GM23338 (cell line): Measurements from ENCODE around the gene MARK3. TPM values are rescaled to one million over a fixed set of nuclear protein-coding genes. Genes with fewer than 3 reads are reported as not detected.

Experiments used
- ATAC-seq: fragments of 200-7000 bp; cut with Tn5 transposase; 3 replicates; pipeline ENCODE4 v1.9.1; 2020
- DNase-seq: peaks from one replicate; pipeline ENCODE4 v3.0.0-alpha.2; 2015; ENCODE audit warnings: low spot score
- H2AFZ ChIP-seq: fragments of 200-600 bp; sonication (generic); 2 replicates; pipeline ENCODE4 v1.8.0; 2016; ENCODE audit warnings: antibody characterized with exemption, mild to moderate bottlenecking, moderate library complexity
- H3F3A ChIP-seq: fragments of 200-600 bp; sonication (generic); replicated peaks from 2 replicates; pipeline ENCODE4 v1.8.0; 2017; ENCODE audit warnings: antibody characterized with exemption, mixed run types, low read depth
- H3K27ac ChIP-seq: fragments of 200-600 bp; sonication (generic); 2 replicates; pipeline ENCODE4 v1.6.1; 2016; ENCODE audit warnings: low read depth
- H3K27me3 ChIP-seq: fragments of 200-600 bp; sonication (generic); 2 replicates; pipeline ENCODE4 v1.8.0; 2016; ENCODE audit warnings: mild to moderate bottlenecking, mixed run types, moderate library complexity; ENCODE audit not compliant: insufficient read depth
- H3K36me3 ChIP-seq: fragments of 200-600 bp; sonication (generic); 2 replicates; pipeline ENCODE4 v1.8.0; 2016; ENCODE audit warnings: mild to moderate bottlenecking; ENCODE audit not compliant: insufficient read depth
- H3K4me1 ChIP-seq: fragments of 200-600 bp; sonication (generic); 2 replicates; pipeline ENCODE4 v1.8.0; 2016; ENCODE audit warnings: mild to moderate bottlenecking, moderate library complexity; ENCODE audit not compliant: insufficient read depth
- H3K4me2 ChIP-seq: fragments of 200-600 bp; sonication (generic); 2 replicates; pipeline ENCODE4 v1.7.1; 2017; ENCODE audit warnings: mixed run types
- H3K4me3 ChIP-seq: fragments of 200-600 bp; sonication (generic); 2 replicates; pipeline ENCODE4 v1.6.1; 2016; ENCODE audit warnings: mixed run types
- H3K79me2 ChIP-seq: fragments of 200-600 bp; sonication (generic); replicated peaks from 2 replicates; pipeline ENCODE4 v1.8.0; 2017; ENCODE audit warnings: mild to moderate bottlenecking; ENCODE audit not compliant: insufficient read depth
- H3K9me2 ChIP-seq: fragments of 200-600 bp; sonication (generic); 2 replicates; pipeline ENCODE4 v1.8.0; 2017; ENCODE audit not compliant: insufficient read depth
- H4K20me1 ChIP-seq: fragments of 200-600 bp; sonication (generic); replicated peaks from 2 replicates; pipeline ENCODE4 v1.8.0; 2017; ENCODE audit warnings: mild to moderate bottlenecking; ENCODE audit not compliant: insufficient read depth
- H3K27ac Mint-ChIP-seq: 2 replicates; pipeline ENCODE4 v1.8.0; 2020; ENCODE audit warnings: inconsistent platforms, mild to moderate bottlenecking, moderate library complexity, mixed read lengths
- H3K27me3 Mint-ChIP-seq: 3 replicates; pipeline ENCODE4 v1.8.0; 2022; ENCODE audit warnings: low read depth, mild to moderate bottlenecking, moderate library complexity, mixed read lengths, inconsistent platforms; ENCODE audit not compliant: insufficient read depth, poor library complexity
- H3K36me3 Mint-ChIP-seq: 3 replicates; pipeline ENCODE4 v1.8.0; 2021; ENCODE audit warnings: low read depth, mild to moderate bottlenecking, inconsistent platforms, moderate library complexity, mixed read lengths
- H3K4me1 Mint-ChIP-seq: 3 replicates; pipeline ENCODE4 v1.8.0; 2020; ENCODE audit warnings: mild to moderate bottlenecking, inconsistent platforms, mixed read lengths
- H3K4me3 Mint-ChIP-seq: 3 replicates; pipeline ENCODE4 v1.8.0; 2021; ENCODE audit warnings: moderate library complexity, mild to moderate bottlenecking, inconsistent platforms, mixed read lengths
- H3K9me3 Mint-ChIP-seq: 3 replicates; pipeline ENCODE4 v1.8.0; 2020; ENCODE audit warnings: moderate library complexity, mild to moderate bottlenecking, inconsistent platforms, mixed read lengths
- CTCF ChIP-seq, 2 experiments: fragments of 200-600 bp in 1 of 2; sonication (generic) in 1 of 2; conservative IDR thresholded peaks; 2 replicates each; pipeline versions ENCODE4 v1.5.1 to v1.6.1; 2016 to 2017; ENCODE audit warnings: antibody characterized with exemption in 2 of 2, low read depth in 2 of 2, mild to moderate bottlenecking in 2 of 2, moderate library complexity in 1 of 2
- EZH2 ChIP-seq: fragments of 200-600 bp; sonication (generic); IDR thresholded peaks from one replicate; pipeline ENCODE4 v1.8.0; 2017; ENCODE audit warnings: antibody characterized with exemption, mild to moderate bottlenecking, low read depth; ENCODE audit not compliant: unreplicated experiment
- EZH2phosphoT487 ChIP-seq: fragments of 200-600 bp; sonication (generic); IDR thresholded peaks from one replicate; pipeline ENCODE4 v1.8.1; 2018; ENCODE audit warnings: antibody characterized with exemption; ENCODE audit not compliant: unreplicated experiment
- JUNB ChIP-seq: IDR thresholded peaks from one replicate; pipeline ENCODE4 v1.6.1; 2016; ENCODE audit warnings: antibody characterized with exemption; ENCODE audit not compliant: unreplicated experiment
- REST ChIP-seq: IDR thresholded peaks from one replicate; pipeline ENCODE4 v1.6.1; 2018; ENCODE audit warnings: antibody characterized with exemption; ENCODE audit not compliant: unreplicated experiment
- STAT1 ChIP-seq: IDR thresholded peaks from one replicate; pipeline ENCODE4 v1.6.1; 2016; ENCODE audit warnings: antibody characterized with exemption; ENCODE audit not compliant: unreplicated experiment
- ZNF114 ChIP-seq: fragments of 250-450 bp; sonication (Bioruptor Pico); IDR thresholded peaks from 2 replicates; pipeline ENCODE4 v1.5.0; 2020; ENCODE audit warnings: mild to moderate bottlenecking, moderate library complexity
- polyA plus RNA-seq: library from polyadenylated mRNA; unstranded; fragments of >200 nt; fragmentation: Nextera tagmentation; extraction: Ambion mirVana; gene quantifications from 2 replicates; pipeline ENCODE4 v1.2.1, GENCODE V29; 2016
- total RNA-seq: library from RNA; depleted of rRNA; stranded (reverse); fragments of >200 nt; shearing (Covaris generic); gene quantifications from 2 replicates; pipeline ENCODE4 v1.2.3, GENCODE V29; 2014

The MARK3 gene
- total and polyA plus RNA-seq, 2 experiments from 2014 or later, result 45.9 to 69.7 TPM

GRCh38 chr14:103508521-103509329, 123.5 kb downstream of the MARK3 start:
- H3K27ac Mint-ChIP-seq, result no peak overlapping the region
- peaks cover 7% of the 10 kb centered on the region; the same call in 1 of the 2 replicates for H3K36me3 ChIP-seq
- H3K4me1 ChIP-seq, result no peaks in the 10 kb centered on the region
- no peaks in the 10 kb centered on the region; the same call in 2 of the 3 replicates for H3K4me1 Mint-ChIP-seq
- H3K27me3 Mint-ChIP-seq, result peaks cover 16% of the 10 kb centered on the region
- no peak overlapping the region for H2AFZ ChIP-seq
- no peak for ATAC-seq
- H3K9me2 ChIP-seq, result no peaks in the 10 kb centered on the region
- no peak for TF ChIP-seq JUNB
- TF ChIP-seq REST, result no peak
- DNase-seq, result no peak
- no peaks in the 10 kb centered on the region; the same call in 1 of the 2 replicates for H4K20me1 ChIP-seq
- peaks cover 11% of the 10 kb centered on the region; the same call in 1 of the 2 replicates for H3F3A ChIP-seq
- no peak overlapping the region for H3K4me2 ChIP-seq
- H3K36me3 Mint-ChIP-seq, result peaks cover 40% of the 10 kb centered on the region
- no peaks in the 10 kb centered on the region for H3K79me2 ChIP-seq
- no peak overlapping the region for H3K4me3 ChIP-seq
- H3K27me3 ChIP-seq, result no peaks in the 10 kb centered on the region
- H3K9me3 Mint-ChIP-seq, result no peaks in the 10 kb centered on the region
- no peak overlapping the region for H3K4me3 Mint-ChIP-seq
- no peak overlapping the region for H3K27ac ChIP-seq

DNA sequence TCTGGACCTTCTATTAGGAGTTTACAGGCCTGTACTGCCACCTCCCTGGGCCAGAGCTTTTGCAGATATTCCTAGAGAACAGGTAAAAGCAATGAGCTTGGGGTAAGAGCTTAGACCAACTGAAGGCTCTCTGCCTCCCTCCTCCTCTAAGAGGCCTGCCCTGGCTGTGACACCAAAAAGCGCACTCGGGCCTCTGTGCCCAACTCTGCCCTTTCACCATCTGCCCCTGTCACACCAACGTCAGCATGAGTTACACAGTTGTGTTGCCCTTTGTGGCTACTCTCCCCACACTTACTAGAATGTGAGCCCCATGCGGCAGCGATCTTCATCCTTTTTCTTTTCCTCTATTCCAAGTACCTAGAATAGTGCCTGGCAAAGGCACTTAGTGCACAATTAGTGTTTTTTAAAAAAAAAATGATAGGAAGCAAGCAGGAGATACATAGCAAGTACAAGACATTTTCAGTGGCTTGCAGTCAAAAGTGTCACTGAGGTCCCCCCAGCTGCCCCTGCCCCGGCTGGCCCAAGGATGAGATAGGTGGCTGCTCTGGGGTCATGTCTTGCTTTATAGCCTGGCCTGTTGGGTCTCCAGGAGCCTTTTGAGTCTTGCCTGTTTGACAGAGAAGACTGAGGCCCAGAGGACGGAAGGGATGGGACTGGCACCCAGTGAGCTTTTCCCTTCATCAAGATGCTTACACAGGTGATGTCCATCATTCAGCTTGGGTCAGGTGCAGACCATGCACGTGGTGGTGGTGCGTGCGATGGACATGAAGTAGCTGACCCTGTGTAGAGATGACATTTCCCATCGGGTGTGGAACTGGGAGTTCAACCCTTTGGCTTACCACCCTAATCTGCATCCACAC, 124.9 kb downstream of the MARK3 start:
- no peaks in the 10 kb centered on the region; the same call in 1 of the 2 replicates for H3K36me3 ChIP-seq
- H4K20me1 ChIP-seq, result no peaks in the 10 kb centered on the region; the same call in 1 of the 2 replicates
- no peak overlapping the region for H3K4me2 ChIP-seq
- H3K9me2 ChIP-seq, result no peaks in the 10 kb centered on the region
- H3K4me3 ChIP-seq, result no peak overlapping the region
- no peaks in the 10 kb centered on the region for H3K27me3 ChIP-seq
- no peak overlapping the region for H3K27ac Mint-ChIP-seq
- ATAC-seq (no peak), DNase-seq (no peak)
- peaks cover 13% of the 10 kb centered on the region; the same call in 1 of the 2 replicates for H3F3A ChIP-seq
- H3K79me2 ChIP-seq, result no peaks in the 10 kb centered on the region
- no peaks in the 10 kb centered on the region for H3K4me1 ChIP-seq
- H3K27me3 Mint-ChIP-seq, result peaks cover 25% of the 10 kb centered on the region
- no peaks in the 10 kb centered on the region for H3K9me3 Mint-ChIP-seq
- no peak overlapping the region for H3K27ac ChIP-seq
- H3K4me1 Mint-ChIP-seq, result no peaks in the 10 kb centered on the region; the same call in 2 of the 3 replicates
- H2AFZ ChIP-seq, result no peak overlapping the region
- peaks cover 29% of the 10 kb centered on the region for H3K36me3 Mint-ChIP-seq
- H3K4me3 Mint-ChIP-seq, result no peak overlapping the region; the same call in 2 of the 3 replicates
- TF ChIP-seq CTCF (conservative IDR thresholded peaks at IDR 0.05; ENCODE audit: low read depth in 2 of 2), result no peak
- no peak for TF ChIP-seq EZH2phosphoT487
- TF ChIP-seq ZNF114 (CRISPR knock-in tag), result no peak
- no peak for TF ChIP-seq REST
- TF ChIP-seq STAT1, result no peak
- TF ChIP-seq EZH2, result no peak
